AG10803 (cell line): Measurements from ENCODE around the gene YAE1.

Source experiments
- DNase-seq: peaks from one replicate; pipeline ENCODE4 v3.0.0; 2010; ENCODE audit warnings: low read depth
- H3K4me3 ChIP-seq: 2 replicates; pipeline ENCODE4 v1.5.1; 2011; ENCODE audit warnings: mild to moderate bottlenecking, low read length, control low read depth
- TF ChIP-seq, protein P1 (sequence below): conservative IDR thresholded peaks from 2 replicates; pipeline ENCODE4 v1.5.1; 2011; ENCODE audit warnings: mild to moderate bottlenecking, low read length, control low read depth, inconsistent platforms

YAE1 gene

DNA sequence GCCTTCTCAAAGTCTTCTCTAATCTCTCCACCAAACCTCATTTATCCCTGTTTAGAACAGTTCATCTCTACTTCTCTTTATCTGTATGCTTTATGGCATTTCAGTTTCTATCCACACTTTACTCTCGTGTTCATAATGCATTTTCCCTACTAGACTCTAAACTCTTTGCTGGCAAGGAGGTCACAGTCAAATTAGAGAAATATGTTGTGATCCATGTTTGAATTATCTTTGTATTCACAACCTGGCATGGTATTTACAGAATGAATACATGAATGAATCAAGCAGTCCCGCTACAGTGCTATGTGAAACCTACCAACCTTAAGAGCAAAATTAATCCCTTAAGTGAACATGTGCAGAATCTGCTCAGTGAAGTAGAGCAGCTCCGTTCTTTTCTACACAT is 12.8 kb upstream of the YAE1 start:
- TF ChIP-seq, protein P1, sequence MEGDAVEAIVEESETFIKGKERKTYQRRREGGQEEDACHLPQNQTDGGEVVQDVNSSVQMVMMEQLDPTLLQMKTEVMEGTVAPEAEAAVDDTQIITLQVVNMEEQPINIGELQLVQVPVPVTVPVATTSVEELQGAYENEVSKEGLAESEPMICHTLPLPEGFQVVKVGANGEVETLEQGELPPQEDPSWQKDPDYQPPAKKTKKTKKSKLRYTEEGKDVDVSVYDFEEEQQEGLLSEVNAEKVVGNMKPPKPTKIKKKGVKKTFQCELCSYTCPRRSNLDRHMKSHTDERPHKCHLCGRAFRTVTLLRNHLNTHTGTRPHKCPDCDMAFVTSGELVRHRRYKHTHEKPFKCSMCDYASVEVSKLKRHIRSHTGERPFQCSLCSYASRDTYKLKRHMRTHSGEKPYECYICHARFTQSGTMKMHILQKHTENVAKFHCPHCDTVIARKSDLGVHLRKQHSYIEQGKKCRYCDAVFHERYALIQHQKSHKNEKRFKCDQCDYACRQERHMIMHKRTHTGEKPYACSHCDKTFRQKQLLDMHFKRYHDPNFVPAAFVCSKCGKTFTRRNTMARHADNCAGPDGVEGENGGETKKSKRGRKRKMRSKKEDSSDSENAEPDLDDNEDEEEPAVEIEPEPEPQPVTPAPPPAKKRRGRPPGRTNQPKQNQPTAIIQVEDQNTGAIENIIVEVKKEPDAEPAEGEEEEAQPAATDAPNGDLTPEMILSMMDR, result no peak
- DNase-seq, result peak; percentile 4
- H3K4me3 ChIP-seq, result no peak overlapping the region

DNA sequence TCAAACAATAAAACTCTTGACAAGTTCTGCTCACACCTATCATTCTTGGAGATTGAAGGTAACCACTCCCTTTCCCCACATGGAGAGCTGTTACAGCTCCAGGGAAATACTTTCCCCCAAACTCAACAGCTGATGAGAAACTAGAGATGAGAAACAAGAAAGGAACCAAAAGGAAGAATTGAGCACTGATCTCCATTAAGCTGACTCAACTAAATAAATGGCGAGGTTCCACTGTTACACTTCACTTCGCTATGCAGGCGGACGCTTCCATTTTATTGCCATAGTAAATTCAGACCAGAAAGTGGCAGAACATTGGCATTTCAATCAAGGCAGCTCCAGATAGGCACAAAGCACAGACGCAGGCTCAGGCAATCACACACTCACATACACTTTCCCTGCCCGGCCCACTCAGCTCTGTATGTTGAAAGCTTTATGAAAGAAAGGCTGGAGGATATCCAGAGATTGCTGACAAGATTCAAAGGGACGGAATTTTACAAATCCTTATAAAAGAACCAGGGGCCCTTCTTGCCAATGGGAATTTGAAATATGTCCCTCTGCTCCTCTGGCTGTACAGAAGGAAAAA is 11.5 kb upstream of the YAE1 start:
- TF ChIP-seq, protein P1, result no peak
- peak; percentile 92 for DNase-seq
- H3K4me3 ChIP-seq, result no peak overlapping the region

DNA sequence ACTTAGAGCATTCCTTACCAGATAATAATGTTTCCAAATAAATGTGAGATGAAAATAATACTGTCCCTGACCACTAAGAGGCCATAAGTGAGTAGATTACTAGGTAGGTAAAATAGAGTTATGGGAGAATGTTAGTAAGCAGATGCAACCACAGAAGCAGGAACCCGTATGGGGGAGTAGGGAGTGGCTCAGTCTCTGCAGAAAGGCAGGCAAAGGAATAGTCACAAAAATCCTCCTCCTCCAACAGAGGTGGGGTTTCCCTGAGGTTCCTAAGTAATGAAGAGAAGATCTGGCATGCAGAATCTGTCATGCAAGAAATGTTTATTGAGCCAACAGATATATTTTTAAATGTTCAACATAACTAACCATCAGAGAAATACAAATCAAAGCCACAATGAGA is 9.0 kb upstream of the YAE1 start:
- no peak for DNase-seq
- TF ChIP-seq, protein P1, result no peak
- H3K4me3 ChIP-seq, result no peak overlapping the region

DNA sequence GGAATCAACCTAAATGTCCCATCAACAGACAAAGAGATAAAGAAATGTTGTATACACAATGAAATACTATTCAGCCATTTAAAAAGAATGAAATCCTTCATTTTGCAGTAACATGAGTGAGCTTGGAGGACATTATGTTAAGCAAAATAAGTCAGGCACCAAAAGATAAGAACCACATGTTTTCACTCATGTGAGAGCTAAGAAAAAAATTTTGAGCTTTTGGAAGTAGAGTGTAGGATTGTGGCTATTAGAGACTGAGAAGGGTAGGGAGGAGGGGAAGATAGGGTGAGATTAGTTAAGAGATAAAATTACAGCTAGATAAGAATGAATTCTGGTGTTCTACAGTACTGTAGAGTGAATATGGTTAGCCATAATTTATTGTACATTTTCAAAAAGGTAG is 8.3 kb upstream of the YAE1 start:
- DNase-seq, result no peak
- TF ChIP-seq, protein P1, result no peak
- no peak overlapping the region for H3K4me3 ChIP-seq

DNA sequence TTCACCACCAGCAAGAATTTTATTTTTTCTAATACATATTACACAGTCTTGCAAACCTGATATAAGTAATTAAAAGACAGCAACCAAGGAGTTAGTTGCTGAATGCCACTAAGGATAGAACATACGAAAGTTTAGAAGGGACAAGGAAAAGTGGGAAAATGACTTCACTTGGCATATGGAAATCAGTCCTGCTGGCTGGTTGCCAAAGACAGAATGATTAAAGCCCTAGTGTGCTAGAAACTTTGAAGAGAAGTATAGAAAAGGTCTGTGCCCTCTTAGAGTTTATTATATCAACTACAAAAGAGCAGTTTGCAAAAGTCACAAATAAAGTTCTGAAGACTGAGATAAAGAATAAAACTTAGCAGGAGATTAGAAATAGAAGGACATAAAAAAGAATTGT is 5.8 kb upstream of the YAE1 start:
- H3K4me3 ChIP-seq, result no peak overlapping the region
- TF ChIP-seq, protein P1, result no peak
- DNase-seq, result no peak

DNA sequence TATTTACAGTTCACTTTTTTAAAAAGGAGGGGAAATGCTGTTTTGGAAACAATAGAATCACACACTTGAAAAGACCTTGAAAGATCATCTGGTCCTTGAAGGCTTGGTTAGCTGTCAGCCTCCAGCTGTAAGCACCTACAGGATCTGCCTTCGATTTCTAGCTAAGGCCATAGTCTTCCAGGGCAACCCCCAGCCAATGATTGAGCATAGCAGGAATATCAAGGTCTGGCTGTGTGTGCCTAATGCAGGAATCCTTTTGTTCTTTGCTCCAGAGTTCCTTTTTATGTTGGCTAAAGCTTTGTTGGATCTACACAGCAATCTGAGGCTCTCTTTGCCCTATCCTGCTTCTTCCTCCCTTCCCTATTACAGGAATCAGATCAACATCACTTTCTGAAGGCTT is 5.2 kb upstream of the YAE1 start:
- TF ChIP-seq, protein P1, result no peak
- no peak overlapping the region for H3K4me3 ChIP-seq
- no peak for DNase-seq

DNA sequence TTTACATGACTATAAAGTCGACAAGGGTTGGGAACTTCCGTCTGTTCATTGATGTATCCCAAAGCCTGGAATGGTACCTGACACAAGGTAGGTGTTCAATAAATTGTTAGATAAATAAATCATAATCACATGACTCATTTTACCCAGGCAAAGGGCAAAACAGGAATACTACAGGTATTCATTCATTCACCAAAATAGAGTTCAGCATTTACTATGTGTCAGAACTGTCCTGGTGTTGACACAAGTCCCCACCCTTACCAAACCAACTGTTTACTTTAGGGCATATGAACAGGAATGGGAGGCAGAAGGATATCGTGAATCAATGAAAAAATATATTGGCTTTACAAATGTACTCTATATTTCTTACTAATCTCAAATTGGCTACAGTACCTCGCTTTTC is 666 bp upstream of the YAE1 start:
- peak overlapping the region; percentile 96 for H3K4me3 ChIP-seq
- no peak for DNase-seq
- TF ChIP-seq, protein P1, result no peak
